ENCODE results near the gene LRCH1. TPM values are rescaled to one million over a fixed set of nuclear protein-coding genes. Genes with fewer than 3 reads are reported as not detected.

The LRCH1 gene
- total RNA-seq, 1 experiment from 2014 or later = 16.5 TPM

DNA sequence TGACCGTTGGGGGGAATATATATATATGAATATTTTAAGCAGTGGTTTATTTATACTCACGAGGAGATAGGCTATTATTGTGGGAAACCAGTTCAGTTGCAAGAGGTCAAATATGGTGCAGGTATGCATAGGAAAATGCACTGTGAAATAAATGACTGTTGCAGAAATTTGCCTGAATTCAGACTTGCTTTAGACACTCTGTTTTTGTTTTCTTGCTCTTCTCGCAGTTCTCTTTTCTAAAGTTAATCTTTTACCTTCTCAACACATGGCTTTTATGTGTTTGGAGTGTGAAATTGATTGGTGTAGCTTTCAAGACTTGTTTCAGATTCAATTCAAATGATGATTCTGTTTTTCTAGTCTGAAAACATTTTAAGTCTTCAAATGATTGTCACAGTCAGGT is 109.7 kb downstream of the LRCH1 start:
- intact Hi-C loops (cut with micrococcal nuclease) = no loop called here
- peaks cover 5% of the 10 kb centered on the region for H3K36me3 Mint-ChIP-seq (ENCODE audit: insufficient read depth, unreplicated experiment)
- no peak overlapping the region for H3K27ac Mint-ChIP-seq (ENCODE audit: low read depth, unreplicated experiment)
- H3K4me1 Mint-ChIP-seq (ENCODE audit: insufficient read depth, unreplicated experiment) = peaks cover 7% of the 10 kb centered on the region
- no peak for TF ChIP-seq CTCF (IDR thresholded peaks at IDR 0.05; ENCODE audit: unreplicated experiment)
- ChIA-PET CTCF (interaction anchor here (1.6 kb wide), 1 partner anchor 58 kb away, joined by 3 read pairs; no protein-coding TSS in a partner anchor), POLR2A (interaction anchor here (0.9 to 1.4 kb wide), 3 partner anchors 8 to 25 kb away, joined by 3 to 4 read pairs (median 3); no protein-coding TSS in a partner anchor)
- H3K27me3 Mint-ChIP-seq (ENCODE audit: insufficient read depth, unreplicated experiment) = no peaks in the 10 kb centered on the region
- H3K4me3 Mint-ChIP-seq (ENCODE audit: unreplicated experiment) = no peak overlapping the region
- BruUV-seq (replicated peaks) = no TSS peak
- no peaks in the 10 kb centered on the region for H3K9me3 Mint-ChIP-seq (ENCODE audit: unreplicated experiment)
- DNase-seq (ENCODE audit: unreplicated experiment) = no peak

- Mint-ChIP-seq H3K4me1 (ENCODE audit: insufficient read depth, unreplicated experiment) (peaks cover 14% of the 10 kb centered on the region), H3K27ac (ENCODE audit: low read depth, unreplicated experiment) (no peak overlapping the region), H3K4me3 (ENCODE audit: unreplicated experiment) (no peak overlapping the region), H3K36me3 (ENCODE audit: insufficient read depth, unreplicated experiment) (peaks cover under 1% of the 10 kb centered on the region), H3K27me3 (ENCODE audit: insufficient read depth, unreplicated experiment) (no peaks in the 10 kb centered on the region), H3K9me3 (ENCODE audit: unreplicated experiment) (no peaks in the 10 kb centered on the region)
- intact Hi-C loops (cut with micrococcal nuclease) = no loop called here
- ChIA-PET CTCF (interaction anchor here (0.6 to 1.6 kb wide), 4 partner anchors 9 to 114 kb away, joined by 3 to 4 read pairs (median 3); no protein-coding TSS in a partner anchor), POLR2A (interaction anchor here (0.8 to 0.9 kb wide), 2 partner anchors 8 to 9 kb away, joined by 3 read pairs; no protein-coding TSS in a partner anchor)
- BruUV-seq (replicated peaks) = no TSS peak
- no peak for DNase-seq (ENCODE audit: unreplicated experiment)
- TF ChIP-seq CTCF (IDR thresholded peaks at IDR 0.05; ENCODE audit: unreplicated experiment) = no peak
Observed at GRCh38 chr13:46663206-46664037, 110.5 kb downstream of the LRCH1 start.

- intact Hi-C loops (cut with micrococcal nuclease) = no loop called here
- no TSS peak for BruUV-seq (replicated peaks)
- POLR2A ChIA-PET = interaction anchor here (0.8 kb wide), 1 partner anchor 9 kb away, joined by 3 read pairs; no protein-coding TSS in a partner anchor
- no peak for TF ChIP-seq CTCF (IDR thresholded peaks at IDR 0.05; ENCODE audit: unreplicated experiment)
- peaks cover 15% of the 10 kb centered on the region for H3K4me1 Mint-ChIP-seq (ENCODE audit: insufficient read depth, unreplicated experiment)
- H3K27me3 Mint-ChIP-seq (ENCODE audit: insufficient read depth, unreplicated experiment) = no peaks in the 10 kb centered on the region
- DNase-seq (ENCODE audit: unreplicated experiment) = no peak
- H3K36me3 Mint-ChIP-seq (ENCODE audit: insufficient read depth, unreplicated experiment) = peaks cover 2% of the 10 kb centered on the region
- H3K9me3 Mint-ChIP-seq (ENCODE audit: unreplicated experiment) = no peaks in the 10 kb centered on the region
- H3K27ac Mint-ChIP-seq (ENCODE audit: low read depth, unreplicated experiment) = no peak overlapping the region
- H3K4me3 Mint-ChIP-seq (ENCODE audit: unreplicated experiment) = no peak overlapping the region
- CTCF ChIA-PET = interaction anchor here (0.7 to 1.3 kb wide), 2 partner anchors 112 to 115 kb away, joined by 3 to 4 read pairs; no protein-coding TSS in a partner anchor
Observed at GRCh38 chr13:46664195-46664594, 111.2 kb downstream of the LRCH1 start.

DNA sequence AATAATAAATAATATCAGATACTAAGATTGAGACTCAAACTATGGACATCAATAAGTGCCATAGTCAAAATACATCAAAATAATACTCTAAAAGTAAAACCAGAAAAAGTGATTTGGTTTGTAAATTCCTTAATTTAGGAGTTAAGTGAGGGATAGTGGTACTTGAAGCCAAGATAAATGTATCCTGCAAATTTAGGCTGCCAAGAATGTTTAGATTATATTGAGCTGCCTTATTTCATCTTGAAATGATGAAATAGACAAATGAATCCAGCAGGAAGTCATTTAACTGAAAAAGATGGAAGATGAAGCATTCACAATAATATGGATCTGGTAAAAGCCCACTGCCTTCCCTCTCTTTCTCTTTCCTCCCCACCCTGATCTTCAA is 112.3 kb downstream of the LRCH1 start:
- peaks cover 4% of the 10 kb centered on the region for H3K36me3 Mint-ChIP-seq (ENCODE audit: insufficient read depth, unreplicated experiment)
- intact Hi-C loops (cut with micrococcal nuclease) = no loop called here
- H3K9me3 Mint-ChIP-seq (ENCODE audit: unreplicated experiment) = no peaks in the 10 kb centered on the region
- no peak for TF ChIP-seq CTCF (IDR thresholded peaks at IDR 0.05; ENCODE audit: unreplicated experiment)
- no peak overlapping the region for H3K27ac Mint-ChIP-seq (ENCODE audit: low read depth, unreplicated experiment)
- no peaks in the 10 kb centered on the region for H3K27me3 Mint-ChIP-seq (ENCODE audit: insufficient read depth, unreplicated experiment)
- BruUV-seq (replicated peaks) = no TSS peak
- H3K4me1 Mint-ChIP-seq (ENCODE audit: insufficient read depth, unreplicated experiment) = peaks cover 15% of the 10 kb centered on the region
- DNase-seq (ENCODE audit: unreplicated experiment) = no peak
- no peak overlapping the region for H3K4me3 Mint-ChIP-seq (ENCODE audit: unreplicated experiment)
- ChIA-PET POLR2A (interaction anchor here (1.3 kb wide), 1 partner anchor 42 kb away, joined by 5 read pairs; no protein-coding TSS in a partner anchor), CTCF (interaction anchor here (0.7 kb wide), 1 partner anchor 12 kb away, joined by 3 read pairs; no protein-coding TSS in a partner anchor)
